H9 (cell line): ENCODE measurements around the gene IRAK1. TPM values are rescaled to one million over a fixed set of nuclear protein-coding genes. Genes with fewer than 3 reads are reported as not detected.
A peak's percentile ranks its signal among the peaks of the same experiment; 100 is the strongest.

Experiments used
- DNase-seq: peaks from one replicate; pipeline ENCODE4 v3.0.0-alpha.2; 2017
- H2AFZ ChIP-seq: one replicate; pipeline ENCODE4 v1.6.1; 2013; ENCODE audit warnings: mild to moderate bottlenecking, low read length, control low read depth, moderate library complexity
- H2AK5ac ChIP-seq: 2 replicates; pipeline ENCODE4 v1.6.1; 2013; ENCODE audit warnings: low read length, control low read depth, mixed read lengths; ENCODE audit not compliant: insufficient read length
- H2BK120ac ChIP-seq: one replicate; pipeline ENCODE4 v1.6.1; 2013; ENCODE audit warnings: low read depth, mild to moderate bottlenecking, low read length, control low read depth, inconsistent platforms; ENCODE audit not compliant: poor library complexity, severe bottlenecking
- H2BK12ac ChIP-seq: 2 replicates; pipeline ENCODE4 v1.6.1; 2013; ENCODE audit warnings: low read length, control low read depth, mixed read lengths, low read depth; ENCODE audit not compliant: insufficient read length
- H2BK15ac ChIP-seq: 2 replicates; pipeline ENCODE4 v1.6.1; 2013; ENCODE audit warnings: low read depth, low read length, control low read depth
- H2BK20ac ChIP-seq: one replicate; pipeline ENCODE4 v1.6.1; 2013; ENCODE audit warnings: low read depth, mild to moderate bottlenecking, low read length, control low read depth, inconsistent platforms; ENCODE audit not compliant: poor library complexity, severe bottlenecking
- H2BK5ac ChIP-seq: 2 replicates; pipeline ENCODE4 v1.6.1; 2013; ENCODE audit warnings: low read length, control low read depth, mixed read lengths; ENCODE audit not compliant: insufficient read length
- H3K14ac ChIP-seq: 2 replicates; pipeline ENCODE4 v1.6.1; 2013; ENCODE audit warnings: low read length, control low read depth; ENCODE audit not compliant: insufficient read depth
- H3K18ac ChIP-seq: 2 replicates; pipeline ENCODE4 v1.6.1; 2013; ENCODE audit warnings: low read depth, mild to moderate bottlenecking, mixed read lengths, low read length, control low read depth; ENCODE audit not compliant: insufficient read length
- H3K23ac ChIP-seq: 2 replicates; pipeline ENCODE4 v1.6.1; 2013; ENCODE audit warnings: low read length, control low read depth, mixed read lengths, low read depth; ENCODE audit not compliant: insufficient read length
- H3K23me2 ChIP-seq: 2 replicates; pipeline ENCODE4 v1.6.1; 2013; ENCODE audit warnings: low read depth, mild to moderate bottlenecking, mixed read lengths, low read length, control low read depth; ENCODE audit not compliant: insufficient read length, poor library complexity, severe bottlenecking
- H3K27ac ChIP-seq: 2 replicates; pipeline ENCODE4 v1.5.1; 2013; ENCODE audit warnings: low read length, control low read depth, mixed read lengths, low read depth; ENCODE audit not compliant: insufficient read length
- H3K27me3 ChIP-seq: 2 replicates; pipeline ENCODE4 v1.6.1; 2013; ENCODE audit warnings: low read length, control low read depth, inconsistent platforms; ENCODE audit not compliant: insufficient read depth
- H3K4ac ChIP-seq: 2 replicates; pipeline ENCODE4 v1.6.1; 2013; ENCODE audit warnings: low read depth, mild to moderate bottlenecking, control low read depth, inconsistent platforms, low read length, moderate library complexity
- H3K4me1 ChIP-seq: 2 replicates; pipeline ENCODE4 v1.6.1; 2013; ENCODE audit warnings: low read length, control low read depth, inconsistent platforms; ENCODE audit not compliant: insufficient read depth
- H3K4me2 ChIP-seq: 2 replicates; pipeline ENCODE4 v1.6.1; 2013; ENCODE audit warnings: low read length, control low read depth, mixed read lengths; ENCODE audit not compliant: insufficient read length, insufficient read depth
- H3K56ac ChIP-seq: 2 replicates; pipeline ENCODE4 v1.6.1; 2013; ENCODE audit warnings: low read depth, mild to moderate bottlenecking, mixed read lengths, low read length, control low read depth; ENCODE audit not compliant: insufficient read length
- H3K79me1 ChIP-seq: 2 replicates; pipeline ENCODE4 v1.6.1; 2013; ENCODE audit warnings: low read depth, mild to moderate bottlenecking, moderate library complexity, low read length, control low read depth, inconsistent platforms; ENCODE audit not compliant: insufficient read depth, poor library complexity, severe bottlenecking
- H3K79me2 ChIP-seq: 2 replicates; pipeline ENCODE4 v1.6.1; 2013; ENCODE audit warnings: low read length, control low read depth, inconsistent platforms; ENCODE audit not compliant: insufficient read depth
- H3K9ac ChIP-seq: 2 replicates; pipeline ENCODE4 v1.6.1; 2013; ENCODE audit warnings: low read length, control low read depth, mixed read lengths; ENCODE audit not compliant: insufficient read length; ENCODE audit errors: extremely low read depth
- H3K9me3 ChIP-seq: one replicate; pipeline ENCODE4 v1.6.1; 2013; ENCODE audit warnings: low read depth, low read length, inconsistent platforms; ENCODE audit not compliant: control insufficient read depth
- H3T11ph ChIP-seq: one replicate; pipeline ENCODE4 v1.6.1; 2013; ENCODE audit warnings: mild to moderate bottlenecking, low read length, control low read depth, inconsistent platforms
- H4K20me1 ChIP-seq: one replicate; pipeline ENCODE4 v1.6.1; 2013; ENCODE audit not compliant: control insufficient read depth, insufficient read length, insufficient read depth
- H4K5ac ChIP-seq: 2 replicates; pipeline ENCODE4 v1.6.1; 2013; ENCODE audit warnings: low read depth, mild to moderate bottlenecking, mixed read lengths, low read length, control low read depth; ENCODE audit not compliant: insufficient read length
- H4K8ac ChIP-seq: replicated peaks from 2 replicates; pipeline ENCODE4 v1.6.1; 2013; ENCODE audit warnings: low read length, control low read depth, mixed read lengths, low read depth; ENCODE audit not compliant: insufficient read length
- H4K91ac ChIP-seq: 2 replicates; pipeline ENCODE4 v1.6.1; 2013; ENCODE audit warnings: low read depth, mild to moderate bottlenecking, moderate library complexity, mixed read lengths, low read length, control low read depth; ENCODE audit not compliant: insufficient read length
- H3K27ac Mint-ChIP-seq, 3 experiments: 2 replicates in 2 of 3; 3 replicates in 1 of 3; pipeline ENCODE4 v1.8.0; 2020 to 2021; ENCODE audit warnings: mixed read lengths in 3 of 3, mild to moderate bottlenecking in 1 of 3, moderate library complexity in 1 of 3
- H3K27me3 Mint-ChIP-seq: 2 replicates; pipeline ENCODE4 v1.8.0; 2021; ENCODE audit warnings: low read depth, mild to moderate bottlenecking, moderate library complexity, mixed read lengths
- H3K36me3 Mint-ChIP-seq, 3 experiments: 2 replicates in 2 of 3; 3 replicates in 1 of 3; pipeline ENCODE4 v1.8.0; 2020 to 2021; ENCODE audit warnings: low read depth in 3 of 3, mixed read lengths in 3 of 3; ENCODE audit not compliant: insufficient read depth in 1 of 3
- H3K4me1 Mint-ChIP-seq, 2 experiments: 2 replicates each; pipeline ENCODE4 v1.8.0; 2020; ENCODE audit warnings: mixed read lengths in 2 of 2
- H3K4me3 Mint-ChIP-seq, 2 experiments: 2 replicates in 1 of 2; 3 replicates in 1 of 2; pipeline ENCODE4 v1.8.0; 2020 to 2021; ENCODE audit warnings: mild to moderate bottlenecking in 2 of 2, mixed read lengths in 2 of 2, moderate library complexity in 1 of 2
- H3K9me3 Mint-ChIP-seq, 2 experiments: 2 replicates in 1 of 2; 3 replicates in 1 of 2; pipeline ENCODE4 v1.8.0; 2020; ENCODE audit warnings: mild to moderate bottlenecking in 2 of 2, mixed read lengths in 2 of 2, moderate library complexity in 1 of 2
- WGBS: extraction: QIAGEN DNeasy Blood & Tissue Kit; methylation state at CpG from one replicate; pipeline ENCODE4 v1.1.7; 2013; ENCODE audit warnings: missing lambda C conversion rate, low lambda C conversion rate, mixed read lengths; ENCODE audit not compliant: insufficient read length; ENCODE audit errors: extremely low coverage; 5-methylcytosine and 5-hydroxymethylcytosine counted together
- total RNA-seq: library from RNA; stranded (reverse); gene quantifications from 2 replicates; pipeline ENCODE4 v1.2.1, GENCODE V29; 2021
- TF ChIP-seq, protein P1 (sequence below): fragments of 200-600 bp; sonication (generic); conservative IDR thresholded peaks from 3 replicates; pipeline ENCODE4 v1.8.0; 2021; ENCODE audit warnings: antibody characterized with exemption, mild to moderate bottlenecking

The IRAK1 gene
- total RNA-seq, 1 experiment from 2014 or later, result 98.4 TPM

DNA sequence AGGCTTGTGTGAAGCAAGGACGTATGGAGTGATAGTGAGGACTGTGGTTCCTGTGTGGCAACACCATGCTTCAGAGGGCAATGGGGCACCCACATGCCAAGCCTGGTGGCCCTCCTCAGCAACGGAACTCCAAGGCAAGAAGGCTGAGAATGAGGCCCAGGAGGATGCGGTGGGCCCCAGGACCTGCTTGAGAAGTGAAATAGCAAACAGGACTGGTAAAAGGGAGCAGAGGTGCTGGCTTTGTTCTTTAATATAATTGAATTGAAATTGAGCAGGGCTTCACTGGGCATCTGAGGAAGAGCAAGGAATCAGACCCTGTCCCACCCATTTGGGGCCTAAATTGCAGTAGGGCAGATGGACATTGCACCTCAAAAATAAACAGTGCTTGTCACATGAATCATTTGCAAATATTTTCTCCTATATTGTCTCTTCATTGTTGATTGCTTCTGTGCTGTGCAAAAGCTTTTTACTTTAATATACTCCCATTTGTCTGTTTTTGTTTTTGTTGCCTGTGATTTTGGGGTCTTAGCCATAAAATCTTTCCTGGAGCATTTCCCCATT is 44.9 kb downstream of the IRAK1 start:
- no peak overlapping the region for H2AFZ ChIP-seq
- H3K27ac ChIP-seq, result no peak overlapping the region
- no peaks in the 10 kb centered on the region for H3K9me3 ChIP-seq
- H2AK5ac ChIP-seq, result no peak overlapping the region
- no peak overlapping the region for H3K4me2 ChIP-seq
- no peaks in the 10 kb centered on the region for H3K79me1 ChIP-seq
- H2BK120ac ChIP-seq, result no peak overlapping the region
- TF ChIP-seq, protein P1, sequence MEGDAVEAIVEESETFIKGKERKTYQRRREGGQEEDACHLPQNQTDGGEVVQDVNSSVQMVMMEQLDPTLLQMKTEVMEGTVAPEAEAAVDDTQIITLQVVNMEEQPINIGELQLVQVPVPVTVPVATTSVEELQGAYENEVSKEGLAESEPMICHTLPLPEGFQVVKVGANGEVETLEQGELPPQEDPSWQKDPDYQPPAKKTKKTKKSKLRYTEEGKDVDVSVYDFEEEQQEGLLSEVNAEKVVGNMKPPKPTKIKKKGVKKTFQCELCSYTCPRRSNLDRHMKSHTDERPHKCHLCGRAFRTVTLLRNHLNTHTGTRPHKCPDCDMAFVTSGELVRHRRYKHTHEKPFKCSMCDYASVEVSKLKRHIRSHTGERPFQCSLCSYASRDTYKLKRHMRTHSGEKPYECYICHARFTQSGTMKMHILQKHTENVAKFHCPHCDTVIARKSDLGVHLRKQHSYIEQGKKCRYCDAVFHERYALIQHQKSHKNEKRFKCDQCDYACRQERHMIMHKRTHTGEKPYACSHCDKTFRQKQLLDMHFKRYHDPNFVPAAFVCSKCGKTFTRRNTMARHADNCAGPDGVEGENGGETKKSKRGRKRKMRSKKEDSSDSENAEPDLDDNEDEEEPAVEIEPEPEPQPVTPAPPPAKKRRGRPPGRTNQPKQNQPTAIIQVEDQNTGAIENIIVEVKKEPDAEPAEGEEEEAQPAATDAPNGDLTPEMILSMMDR, result no peak
- no peak overlapping the region for H3K14ac ChIP-seq
- H3K23me2 ChIP-seq, result peaks cover 8% of the 10 kb centered on the region
- H3T11ph ChIP-seq, result no peak overlapping the region
- no peak overlapping the region for H2BK5ac ChIP-seq
- H2BK20ac ChIP-seq, result no peak overlapping the region
- H2BK12ac ChIP-seq, result no peak overlapping the region
- WGBS, result no CpG with 5 or more reads among the region's 3 CpGs
- H3K4ac ChIP-seq, result no peak overlapping the region
- Mint-ChIP-seq H3K36me3 (peaks cover 3 to 4% (median 4%) of the 10 kb centered on the region in 3 experiments; a peak in 6 of 7 replicates), H3K27me3 (no peaks in the 10 kb centered on the region), H3K4me3 (peak overlapping the region in 1 of 2 experiments; percentile 94; a peak in 3 of 5 replicates), H3K4me1 (peaks cover 13 to 15% of the 10 kb centered on the region in 2 experiments), H3K27ac (peak overlapping the region in 1 of 3 experiments; percentile 79; a peak in 1 of 7 replicates), H3K9me3 (peaks cover 4 to 11% of the 10 kb centered on the region in 2 experiments; a peak in 4 of 5 replicates)
- H4K20me1 ChIP-seq, result no peaks in the 10 kb centered on the region
- no peak overlapping the region for H2BK15ac ChIP-seq
- H3K9ac ChIP-seq, result no peak overlapping the region
- no peak overlapping the region for H4K5ac ChIP-seq
- no peaks in the 10 kb centered on the region; the same call in 1 of the 2 replicates for H3K79me2 ChIP-seq
- no peak overlapping the region for H4K8ac ChIP-seq
- H4K91ac ChIP-seq, result no peak overlapping the region
- H3K23ac ChIP-seq, result no peak overlapping the region
- no peak overlapping the region for H3K56ac ChIP-seq
- H3K18ac ChIP-seq, result no peak overlapping the region
- H3K27me3 ChIP-seq, result no peaks in the 10 kb centered on the region
- no peaks in the 10 kb centered on the region for H3K4me1 ChIP-seq
- DNase-seq, result no peak
